COLO668 (cell line): ENCODE measurements around the gene SPAG17.

Experiments
- DNase-seq: peaks from one replicate; lab custom pipeline; 2025; ENCODE audit not compliant: unreplicated experiment; lab: John Stamatoyannopoulos, UW

SPAG17 gene

DNA sequence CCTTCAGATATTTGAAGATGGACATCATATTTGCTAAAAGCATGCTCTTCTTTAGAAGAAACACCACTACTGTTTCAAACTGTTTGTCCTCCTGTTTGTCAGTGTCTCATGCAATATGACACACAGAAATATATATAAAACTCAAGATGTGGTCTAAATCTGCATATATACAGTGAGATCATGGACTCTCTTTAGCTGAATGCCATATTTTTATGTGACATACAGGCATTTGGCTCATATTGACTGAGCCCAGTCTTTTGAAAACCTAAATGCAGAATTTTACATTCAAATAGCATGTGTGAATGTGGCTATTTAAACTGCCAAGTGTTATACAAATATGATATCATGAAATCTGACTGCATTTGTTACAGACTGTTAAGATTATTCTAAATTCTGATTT is 274.0 kb downstream of the SPAG17 start:
- DNase-seq = no peak

- DNase-seq = no peak
Measured at GRCh38 chr1:117905019-117905418, 280.0 kb downstream of the SPAG17 start.

DNA sequence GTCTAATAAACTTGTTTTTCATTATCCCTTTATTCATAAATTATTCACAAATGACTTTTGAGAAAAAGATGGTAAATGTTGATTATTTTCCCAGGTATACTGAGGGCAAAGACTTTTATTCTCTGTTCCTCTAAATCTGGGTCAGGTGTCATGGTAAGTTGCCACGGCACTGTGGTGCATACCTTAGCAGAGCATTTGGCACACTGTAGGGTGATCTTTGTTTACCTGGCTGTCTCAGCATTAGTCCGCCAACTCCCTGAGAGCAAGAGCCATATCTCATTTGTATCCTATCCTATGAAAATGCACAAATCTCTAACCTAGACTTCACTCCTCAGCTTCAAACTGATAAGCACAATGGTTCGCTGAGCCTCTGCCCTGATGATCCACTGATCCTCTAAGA is 280.5 kb downstream of the SPAG17 start:
- DNase-seq = no peak
